WTC11 (cell line): ENCODE results near the gene CLSTN2. TPM values are rescaled to one million over a fixed set of nuclear protein-coding genes. Genes with fewer than 3 reads are reported as not detected.

Source experiments
- ATAC-seq: fragments of 200-7000 bp; cut with Tn5 transposase; 2 replicates; pipeline ENCODE4 v1.10.0; 2021; ENCODE audit warnings: mild to moderate bottlenecking, moderate library complexity
- CTCF ChIA-PET: fragments of 300-600 bp; sonication (Branson Sonifier 250); formaldehyde crosslinking; loops from one replicate; lab custom pipeline; 2021; ENCODE audit warnings: antibody characterized with exemption; lab: Charles Lee
- POLR2A ChIA-PET: fragments of 350-600 bp; sonication (Branson Sonifier 250); formaldehyde crosslinking; loops from one replicate; lab custom pipeline; 2021; ENCODE audit warnings: antibody characterized with exemption; lab: Charles Lee
- DNase-seq: peaks from one replicate; pipeline ENCODE4 v3.0.0; 2021; ENCODE audit warnings: low spot score
- H3K27ac Mint-ChIP-seq: 2 replicates; pipeline ENCODE4 v1.8.0; 2021; ENCODE audit warnings: mixed read lengths
- H3K27me3 Mint-ChIP-seq: 2 replicates; pipeline ENCODE4 v1.8.0; 2021; ENCODE audit warnings: low read depth, mild to moderate bottlenecking, moderate library complexity, mixed read lengths
- H3K36me3 Mint-ChIP-seq: 2 replicates; pipeline ENCODE4 v1.8.0; 2021; ENCODE audit warnings: mixed read lengths
- H3K4me1 Mint-ChIP-seq: 2 replicates; pipeline ENCODE4 v1.8.0; 2022; ENCODE audit warnings: mixed read lengths
- H3K4me3 Mint-ChIP-seq: 2 replicates; pipeline ENCODE4 v1.8.0; 2021; ENCODE audit warnings: mild to moderate bottlenecking, moderate library complexity, mixed read lengths
- H3K9me3 Mint-ChIP-seq: 2 replicates; pipeline ENCODE4 v1.8.0; 2021; ENCODE audit warnings: mixed read lengths
- CREM ChIP-seq: sonication (generic); formaldehyde crosslinking; IDR thresholded peaks from 2 replicates; pipeline ENCODE4 v1.8.1; 2022; ENCODE audit warnings: mild to moderate bottlenecking, missing genetic modification reagents, moderate library complexity
- EMX1 ChIP-seq: fragments of 250-450 bp; sonication (Bioruptor Pico); IDR thresholded peaks from 2 replicates; pipeline ENCODE4 v1.8.0; 2021; ENCODE audit warnings: mild to moderate bottlenecking
- FOXK1 ChIP-seq: sonication (generic); formaldehyde crosslinking; IDR thresholded peaks from 2 replicates; pipeline ENCODE4 v1.8.0; 2022; ENCODE audit warnings: mild to moderate bottlenecking, moderate library complexity, missing genetic modification reagents
- IRF2 ChIP-seq: sonication (generic); formaldehyde crosslinking; IDR thresholded peaks from 2 replicates; pipeline ENCODE4 v1.8.0; 2022; ENCODE audit warnings: low read depth, missing genetic modification reagents, borderline replicate concordance
- JUN ChIP-seq: sonication (generic); formaldehyde crosslinking; IDR thresholded peaks from 2 replicates; pipeline ENCODE4 v1.8.0; 2023; ENCODE audit warnings: mild to moderate bottlenecking, missing genetic modification reagents
- KAT7 ChIP-seq: sonication (generic); formaldehyde crosslinking; IDR thresholded peaks from 2 replicates; pipeline ENCODE4 v1.8.1; 2023; ENCODE audit warnings: missing genetic modification reagents, mild to moderate bottlenecking, borderline replicate concordance
- MXD4 ChIP-seq: fragments of 250-450 bp; sonication (Bioruptor Pico); IDR thresholded peaks from 2 replicates; pipeline ENCODE4 v1.8.0; 2021; ENCODE audit warnings: mild to moderate bottlenecking, moderate library complexity, borderline replicate concordance
- MYBL2 ChIP-seq: sonication (generic); formaldehyde crosslinking; IDR thresholded peaks from 2 replicates; pipeline ENCODE4 v1.8.1; 2023; ENCODE audit warnings: mild to moderate bottlenecking, moderate library complexity, missing genetic modification reagents
- SMAD3 ChIP-seq: sonication (generic); formaldehyde crosslinking; IDR thresholded peaks from 2 replicates; pipeline ENCODE4 v1.8.0; 2022; ENCODE audit warnings: missing genetic modification reagents, mild to moderate bottlenecking, borderline replicate concordance
- SOX15 ChIP-seq: fragments of 250-450 bp; sonication (Bioruptor Pico); IDR thresholded peaks from 2 replicates; pipeline ENCODE4 v1.9.0; 2021; ENCODE audit warnings: mild to moderate bottlenecking
- TCF7 ChIP-seq: sonication (generic); formaldehyde crosslinking; IDR thresholded peaks from 2 replicates; pipeline ENCODE4 v1.8.0; 2022; ENCODE audit warnings: mild to moderate bottlenecking, low read depth, missing genetic modification reagents, moderate library complexity
- TP53 ChIP-seq: sonication (generic); formaldehyde crosslinking; IDR thresholded peaks from 2 replicates; pipeline ENCODE4 v1.8.1; 2023; ENCODE audit warnings: mild to moderate bottlenecking, missing genetic modification reagents
- ZNF121 ChIP-seq: sonication (generic); formaldehyde crosslinking; IDR thresholded peaks from 2 replicates; pipeline ENCODE4 v1.8.0; 2023; ENCODE audit warnings: missing genetic modification reagents
- ZNF232 ChIP-seq: sonication (generic); formaldehyde crosslinking; IDR thresholded peaks from 2 replicates; pipeline ENCODE4 v1.8.0; 2022; ENCODE audit warnings: mild to moderate bottlenecking, missing genetic modification reagents
- ZNF671 ChIP-seq: fragments of 250-450 bp; sonication (Bioruptor Pico); IDR thresholded peaks from 2 replicates; pipeline ENCODE4 v1.8.0; 2021; ENCODE audit warnings: mild to moderate bottlenecking
- total RNA-seq: library from RNA; stranded (reverse); gene quantifications from 3 replicates; pipeline ENCODE4 v1.2.3, GENCODE V29; 2021
- TF ChIP-seq, protein P1 (sequence below): fragments of 250-450 bp; sonication (Bioruptor Pico); IDR thresholded peaks from 2 replicates; pipeline ENCODE4 v1.9.0; 2021; ENCODE audit warnings: moderate library complexity, mild to moderate bottlenecking, inconsistent platforms, borderline replicate concordance
- TF ChIP-seq, protein P2 (sequence below): sonication (generic); formaldehyde crosslinking; conservative IDR thresholded peaks from 2 replicates; pipeline ENCODE4 v1.8.1; 2022; ENCODE audit warnings: mild to moderate bottlenecking, missing genetic modification reagents
- TF ChIP-seq, protein P3 (sequence below): sonication (generic); formaldehyde crosslinking; IDR thresholded peaks from 2 replicates; pipeline ENCODE4 v1.8.1; 2023; ENCODE audit warnings: mild to moderate bottlenecking, moderate library complexity, missing genetic modification reagents
- TF ChIP-seq, protein P4 (sequence below): sonication (generic); formaldehyde crosslinking; conservative IDR thresholded peaks from 2 replicates; pipeline ENCODE4 v1.8.1; 2023; ENCODE audit warnings: mild to moderate bottlenecking, low read depth, missing genetic modification reagents, moderate library complexity
- TF ChIP-seq, protein P5 (sequence below): sonication (generic); formaldehyde crosslinking; IDR thresholded peaks from 2 replicates; pipeline ENCODE4 v1.8.1; 2022; ENCODE audit warnings: missing genetic modification reagents, borderline replicate concordance
- TF ChIP-seq, protein P6 (sequence below): sonication (generic); formaldehyde crosslinking; IDR thresholded peaks from 2 replicates; pipeline ENCODE4 v1.8.1; 2023; ENCODE audit warnings: mild to moderate bottlenecking, missing genetic modification reagents, borderline replicate concordance
- TF ChIP-seq, protein P7 (sequence below): sonication (generic); formaldehyde crosslinking; IDR thresholded peaks from 2 replicates; pipeline ENCODE4 v1.8.0; 2023; ENCODE audit warnings: mild to moderate bottlenecking, missing genetic modification reagents
- TF ChIP-seq, protein P8 (sequence below): fragments of 250-450 bp; sonication (Bioruptor Pico); IDR thresholded peaks from 2 replicates; pipeline ENCODE4 v1.9.0; 2021; ENCODE audit warnings: mild to moderate bottlenecking

The CLSTN2 gene
- total RNA-seq, 1 experiment from 2014 or later = 0.35 TPM

DNA sequence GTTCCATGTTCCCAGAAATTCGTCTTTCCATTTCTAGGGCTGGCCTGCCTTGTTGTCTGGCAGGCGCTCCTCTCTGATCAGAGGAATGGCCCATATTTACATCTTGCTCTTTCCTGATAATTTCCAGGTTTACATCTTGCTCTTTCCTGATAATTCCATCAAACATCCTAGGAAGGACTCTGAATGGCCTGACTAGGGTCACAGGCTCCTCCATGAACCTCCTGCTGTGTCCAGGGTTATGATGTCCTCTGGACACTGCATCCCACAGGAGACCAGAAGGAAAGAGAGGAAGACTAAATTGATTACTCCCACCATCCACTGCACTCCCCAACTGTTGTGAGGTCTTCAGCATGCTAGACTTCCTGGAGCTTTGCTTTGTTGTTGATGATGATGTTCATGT lies 75.4 kb downstream of the CLSTN2 start:
- TF ChIP-seq, protein P1, sequence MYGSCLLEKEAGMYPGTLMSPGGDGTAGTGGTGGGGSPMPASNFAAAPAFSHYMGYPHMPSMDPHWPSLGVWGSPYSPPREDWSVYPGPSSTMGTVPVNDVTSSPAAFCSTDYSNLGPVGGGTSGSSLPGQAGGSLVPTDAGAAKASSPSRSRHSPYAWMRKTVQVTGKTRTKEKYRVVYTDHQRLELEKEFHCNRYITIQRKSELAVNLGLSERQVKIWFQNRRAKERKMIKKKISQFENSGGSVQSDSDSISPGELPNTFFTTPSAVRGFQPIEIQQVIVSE (CRISPR knock-in tag) = no peak
- no peak for TF ChIP-seq KAT7 (CRISPR knock-in tag)
- TF ChIP-seq, protein P2, sequence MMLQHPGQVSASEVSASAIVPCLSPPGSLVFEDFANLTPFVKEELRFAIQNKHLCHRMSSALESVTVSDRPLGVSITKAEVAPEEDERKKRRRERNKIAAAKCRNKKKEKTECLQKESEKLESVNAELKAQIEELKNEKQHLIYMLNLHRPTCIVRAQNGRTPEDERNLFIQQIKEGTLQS (CRISPR knock-in tag) = no peak
- no peak for TF ChIP-seq FOXK1
- TF ChIP-seq TCF7 (CRISPR knock-in tag) = no peak
- TF ChIP-seq SOX15 (CRISPR knock-in tag) = no peak
- TF ChIP-seq ZNF671 (CRISPR knock-in tag) = no peak
- no peak for TF ChIP-seq ZNF232
- TF ChIP-seq MYBL2 = no peak
- TF ChIP-seq, protein P3, sequence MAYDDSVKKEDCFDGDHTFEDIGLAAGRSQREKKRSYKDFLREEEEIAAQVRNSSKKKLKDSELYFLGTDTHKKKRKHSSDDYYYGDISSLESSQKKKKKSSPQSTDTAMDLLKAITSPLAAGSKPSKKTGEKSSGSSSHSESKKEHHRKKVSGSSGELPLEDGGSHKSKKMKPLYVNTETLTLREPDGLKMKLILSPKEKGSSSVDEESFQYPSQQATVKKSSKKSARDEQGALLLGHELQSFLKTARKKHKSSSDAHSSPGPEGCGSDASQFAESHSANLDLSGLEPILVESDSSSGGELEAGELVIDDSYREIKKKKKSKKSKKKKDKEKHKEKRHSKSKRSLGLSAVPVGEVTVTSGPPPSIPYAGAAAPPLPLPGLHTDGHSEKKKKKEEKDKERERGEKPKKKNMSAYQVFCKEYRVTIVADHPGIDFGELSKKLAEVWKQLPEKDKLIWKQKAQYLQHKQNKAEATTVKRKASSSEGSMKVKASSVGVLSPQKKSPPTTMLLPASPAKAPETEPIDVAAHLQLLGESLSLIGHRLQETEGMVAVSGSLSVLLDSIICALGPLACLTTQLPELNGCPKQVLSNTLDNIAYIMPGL (CRISPR knock-in tag) = no peak
- TF ChIP-seq, protein P4, sequence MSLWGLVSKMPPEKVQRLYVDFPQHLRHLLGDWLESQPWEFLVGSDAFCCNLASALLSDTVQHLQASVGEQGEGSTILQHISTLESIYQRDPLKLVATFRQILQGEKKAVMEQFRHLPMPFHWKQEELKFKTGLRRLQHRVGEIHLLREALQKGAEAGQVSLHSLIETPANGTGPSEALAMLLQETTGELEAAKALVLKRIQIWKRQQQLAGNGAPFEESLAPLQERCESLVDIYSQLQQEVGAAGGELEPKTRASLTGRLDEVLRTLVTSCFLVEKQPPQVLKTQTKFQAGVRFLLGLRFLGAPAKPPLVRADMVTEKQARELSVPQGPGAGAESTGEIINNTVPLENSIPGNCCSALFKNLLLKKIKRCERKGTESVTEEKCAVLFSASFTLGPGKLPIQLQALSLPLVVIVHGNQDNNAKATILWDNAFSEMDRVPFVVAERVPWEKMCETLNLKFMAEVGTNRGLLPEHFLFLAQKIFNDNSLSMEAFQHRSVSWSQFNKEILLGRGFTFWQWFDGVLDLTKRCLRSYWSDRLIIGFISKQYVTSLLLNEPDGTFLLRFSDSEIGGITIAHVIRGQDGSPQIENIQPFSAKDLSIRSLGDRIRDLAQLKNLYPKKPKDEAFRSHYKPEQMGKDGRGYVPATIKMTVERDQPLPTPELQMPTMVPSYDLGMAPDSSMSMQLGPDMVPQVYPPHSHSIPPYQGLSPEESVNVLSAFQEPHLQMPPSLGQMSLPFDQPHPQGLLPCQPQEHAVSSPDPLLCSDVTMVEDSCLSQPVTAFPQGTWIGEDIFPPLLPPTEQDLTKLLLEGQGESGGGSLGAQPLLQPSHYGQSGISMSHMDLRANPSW = no peak
- TF ChIP-seq, all 79 proteins: peak for 0
- no peaks in the 10 kb centered on the region for H3K27me3 Mint-ChIP-seq
- ATAC-seq (no peak), DNase-seq (no peak)
- H3K4me1 Mint-ChIP-seq = no peaks in the 10 kb centered on the region
- ChIA-PET CTCF (no interaction called here), POLR2A (no interaction called here)
- H3K4me3 Mint-ChIP-seq = no peak overlapping the region
- H3K9me3 Mint-ChIP-seq = no peaks in the 10 kb centered on the region
- H3K27ac Mint-ChIP-seq = no peak overlapping the region
- H3K36me3 Mint-ChIP-seq = no peaks in the 10 kb centered on the region

DNA sequence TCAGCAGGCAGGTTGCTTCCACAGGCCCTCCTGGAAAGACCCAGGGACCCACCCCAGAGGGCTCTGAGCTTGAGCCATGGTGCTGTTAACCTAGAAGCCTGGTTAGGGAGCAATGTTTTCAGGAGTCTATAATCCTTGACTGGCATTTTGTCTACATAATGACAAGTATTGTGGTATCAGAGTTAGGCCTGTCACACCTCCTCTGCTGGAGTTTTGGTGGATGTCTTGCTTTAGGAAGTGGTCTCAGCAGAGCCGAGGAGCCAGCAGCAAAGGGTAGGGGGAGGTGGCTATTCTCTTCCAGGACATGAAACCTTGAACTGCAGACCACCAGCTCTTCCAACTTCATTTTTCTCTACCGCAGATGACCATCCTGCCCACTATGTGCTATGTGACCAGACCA lies 76.1 kb downstream of the CLSTN2 start:
- Mint-ChIP-seq H3K4me3 (no peak overlapping the region), H3K9me3 (no peaks in the 10 kb centered on the region), H3K27ac (no peak overlapping the region), H3K27me3 (no peaks in the 10 kb centered on the region), H3K36me3 (no peaks in the 10 kb centered on the region), H3K4me1 (no peaks in the 10 kb centered on the region)
- POLR2A ChIA-PET = no interaction called here
- CTCF ChIA-PET = no interaction called here
- DNase-seq (no peak), ATAC-seq (no peak)
- TF ChIP-seq TP53 (no peak), SMAD3 (CRISPR knock-in tag) (no peak), MXD4 (CRISPR knock-in tag) (no peak), JUN (no peak), EMX1 (CRISPR knock-in tag) (no peak), ZNF121 (CRISPR knock-in tag) (no peak), CREM (CRISPR knock-in tag) (no peak), IRF2 (CRISPR knock-in tag) (no peak)
- TF ChIP-seq, protein P5, sequence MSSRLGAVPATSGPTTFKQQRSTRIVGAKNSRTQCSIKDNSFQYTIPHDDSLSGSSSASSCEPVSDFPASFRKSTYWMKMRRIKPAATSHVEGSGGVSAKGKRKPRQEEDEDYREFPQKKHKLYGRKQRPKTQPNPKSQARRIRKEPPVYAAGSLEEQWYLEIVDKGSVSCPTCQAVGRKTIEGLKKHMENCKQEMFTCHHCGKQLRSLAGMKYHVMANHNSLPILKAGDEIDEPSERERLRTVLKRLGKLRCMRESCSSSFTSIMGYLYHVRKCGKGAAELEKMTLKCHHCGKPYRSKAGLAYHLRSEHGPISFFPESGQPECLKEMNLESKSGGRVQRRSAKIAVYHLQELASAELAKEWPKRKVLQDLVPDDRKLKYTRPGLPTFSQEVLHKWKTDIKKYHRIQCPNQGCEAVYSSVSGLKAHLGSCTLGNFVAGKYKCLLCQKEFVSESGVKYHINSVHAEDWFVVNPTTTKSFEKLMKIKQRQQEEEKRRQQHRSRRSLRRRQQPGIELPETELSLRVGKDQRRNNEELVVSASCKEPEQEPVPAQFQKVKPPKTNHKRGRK (CRISPR knock-in tag) = no peak
- TF ChIP-seq, protein P6, sequence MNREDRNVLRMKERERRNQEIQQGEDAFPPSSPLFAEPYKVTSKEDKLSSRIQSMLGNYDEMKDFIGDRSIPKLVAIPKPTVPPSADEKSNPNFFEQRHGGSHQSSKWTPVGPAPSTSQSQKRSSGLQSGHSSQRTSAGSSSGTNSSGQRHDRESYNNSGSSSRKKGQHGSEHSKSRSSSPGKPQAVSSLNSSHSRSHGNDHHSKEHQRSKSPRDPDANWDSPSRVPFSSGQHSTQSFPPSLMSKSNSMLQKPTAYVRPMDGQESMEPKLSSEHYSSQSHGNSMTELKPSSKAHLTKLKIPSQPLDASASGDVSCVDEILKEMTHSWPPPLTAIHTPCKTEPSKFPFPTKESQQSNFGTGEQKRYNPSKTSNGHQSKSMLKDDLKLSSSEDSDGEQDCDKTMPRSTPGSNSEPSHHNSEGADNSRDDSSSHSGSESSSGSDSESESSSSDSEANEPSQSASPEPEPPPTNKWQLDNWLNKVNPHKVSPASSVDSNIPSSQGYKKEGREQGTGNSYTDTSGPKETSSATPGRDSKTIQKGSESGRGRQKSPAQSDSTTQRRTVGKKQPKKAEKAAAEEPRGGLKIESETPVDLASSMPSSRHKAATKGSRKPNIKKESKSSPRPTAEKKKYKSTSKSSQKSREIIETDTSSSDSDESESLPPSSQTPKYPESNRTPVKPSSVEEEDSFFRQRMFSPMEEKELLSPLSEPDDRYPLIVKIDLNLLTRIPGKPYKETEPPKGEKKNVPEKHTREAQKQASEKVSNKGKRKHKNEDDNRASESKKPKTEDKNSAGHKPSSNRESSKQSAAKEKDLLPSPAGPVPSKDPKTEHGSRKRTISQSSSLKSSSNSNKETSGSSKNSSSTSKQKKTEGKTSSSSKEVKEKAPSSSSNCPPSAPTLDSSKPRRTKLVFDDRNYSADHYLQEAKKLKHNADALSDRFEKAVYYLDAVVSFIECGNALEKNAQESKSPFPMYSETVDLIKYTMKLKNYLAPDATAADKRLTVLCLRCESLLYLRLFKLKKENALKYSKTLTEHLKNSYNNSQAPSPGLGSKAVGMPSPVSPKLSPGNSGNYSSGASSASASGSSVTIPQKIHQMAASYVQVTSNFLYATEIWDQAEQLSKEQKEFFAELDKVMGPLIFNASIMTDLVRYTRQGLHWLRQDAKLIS (CRISPR knock-in tag) = no peak
- TF ChIP-seq, protein P7, sequence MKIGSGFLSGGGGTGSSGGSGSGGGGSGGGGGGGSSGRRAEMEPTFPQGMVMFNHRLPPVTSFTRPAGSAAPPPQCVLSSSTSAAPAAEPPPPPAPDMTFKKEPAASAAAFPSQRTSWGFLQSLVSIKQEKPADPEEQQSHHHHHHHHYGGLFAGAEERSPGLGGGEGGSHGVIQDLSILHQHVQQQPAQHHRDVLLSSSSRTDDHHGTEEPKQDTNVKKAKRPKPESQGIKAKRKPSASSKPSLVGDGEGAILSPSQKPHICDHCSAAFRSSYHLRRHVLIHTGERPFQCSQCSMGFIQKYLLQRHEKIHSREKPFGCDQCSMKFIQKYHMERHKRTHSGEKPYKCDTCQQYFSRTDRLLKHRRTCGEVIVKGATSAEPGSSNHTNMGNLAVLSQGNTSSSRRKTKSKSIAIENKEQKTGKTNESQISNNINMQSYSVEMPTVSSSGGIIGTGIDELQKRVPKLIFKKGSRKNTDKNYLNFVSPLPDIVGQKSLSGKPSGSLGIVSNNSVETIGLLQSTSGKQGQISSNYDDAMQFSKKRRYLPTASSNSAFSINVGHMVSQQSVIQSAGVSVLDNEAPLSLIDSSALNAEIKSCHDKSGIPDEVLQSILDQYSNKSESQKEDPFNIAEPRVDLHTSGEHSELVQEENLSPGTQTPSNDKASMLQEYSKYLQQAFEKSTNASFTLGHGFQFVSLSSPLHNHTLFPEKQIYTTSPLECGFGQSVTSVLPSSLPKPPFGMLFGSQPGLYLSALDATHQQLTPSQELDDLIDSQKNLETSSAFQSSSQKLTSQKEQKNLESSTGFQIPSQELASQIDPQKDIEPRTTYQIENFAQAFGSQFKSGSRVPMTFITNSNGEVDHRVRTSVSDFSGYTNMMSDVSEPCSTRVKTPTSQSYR (CRISPR knock-in tag) = no peak
- TF ChIP-seq, protein P8, sequence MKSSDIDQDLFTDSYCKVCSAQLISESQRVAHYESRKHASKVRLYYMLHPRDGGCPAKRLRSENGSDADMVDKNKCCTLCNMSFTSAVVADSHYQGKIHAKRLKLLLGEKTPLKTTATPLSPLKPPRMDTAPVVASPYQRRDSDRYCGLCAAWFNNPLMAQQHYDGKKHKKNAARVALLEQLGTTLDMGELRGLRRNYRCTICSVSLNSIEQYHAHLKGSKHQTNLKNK (CRISPR knock-in tag) = no peak
